SK-N-SH treated with all-trans-retinoic acid at 6 μM for 48 hours (cell line): ENCODE measurements around the gene ELF3.
"Not testable (repeated sequence)": the region's sequence is repeated elsewhere in the genome, so short reads cannot be mapped to it uniquely, and the experiment has no call there.

ENCODE experiments used
- ATAC-seq: fragments of 200-7000 bp; cut with Tn5 transposase; 3 replicates; pipeline ENCODE4 v1.9.1; 2020; ENCODE audit warnings: mild to moderate bottlenecking, moderate library complexity
- ARNTL ChIP-seq: fragments of 450-650 bp; formaldehyde crosslinking; IDR thresholded peaks from 2 replicates; pipeline ENCODE4 v1.5.0; 2020; ENCODE audit warnings: low read depth, mild to moderate bottlenecking, moderate library complexity, borderline replicate concordance
- BACH2 ChIP-seq: fragments of 250-450 bp; sonication (Bioruptor Pico); IDR thresholded peaks from 2 replicates; pipeline ENCODE4 v1.9.0; 2021; ENCODE audit warnings: mild to moderate bottlenecking, borderline replicate concordance
- CSDC2 ChIP-seq: fragments of 250-450 bp; sonication (Bioruptor Pico); IDR thresholded peaks from 2 replicates; pipeline ENCODE4 v1.5.0; 2020; ENCODE audit warnings: mild to moderate bottlenecking, moderate library complexity
- GLIS3 ChIP-seq: fragments of 250-450 bp; sonication (Bioruptor Pico); IDR thresholded peaks from 2 replicates; pipeline ENCODE4 v1.5.0; 2020; ENCODE audit warnings: mild to moderate bottlenecking, moderate library complexity
- ISL1 ChIP-seq: fragments of 250-450 bp; sonication (Bioruptor Pico); IDR thresholded peaks from 2 replicates; pipeline ENCODE4 v2.1.2; 2022; ENCODE audit warnings: mild to moderate bottlenecking, moderate library complexity
- OSR1 ChIP-seq: fragments of 250-450 bp; sonication (Bioruptor Pico); IDR thresholded peaks from 2 replicates; pipeline ENCODE4 v1.8.0; 2022; ENCODE audit warnings: moderate library complexity, mild to moderate bottlenecking, inconsistent platforms
- PPARA ChIP-seq: fragments of 250-450 bp; sonication (Bioruptor Pico); IDR thresholded peaks from 2 replicates; pipeline ENCODE4 v1.5.0; 2020; ENCODE audit warnings: mild to moderate bottlenecking, borderline replicate concordance
- TCF4 ChIP-seq: fragments of 250-450 bp; sonication (Bioruptor Pico); IDR thresholded peaks from 2 replicates; pipeline ENCODE4 v1.8.0; 2021; ENCODE audit warnings: mild to moderate bottlenecking, moderate library complexity, borderline replicate concordance
- ZC3H10 ChIP-seq: fragments of 250-450 bp; sonication (Bioruptor Pico); IDR thresholded peaks from 2 replicates; pipeline ENCODE4 v1.5.1; 2021; ENCODE audit warnings: mild to moderate bottlenecking, moderate library complexity
- ZFP3 ChIP-seq: fragments of 250-450 bp; sonication (Bioruptor Pico); IDR thresholded peaks from 2 replicates; pipeline ENCODE4 v1.5.0; 2020; ENCODE audit warnings: mild to moderate bottlenecking, moderate library complexity
- ZFP30 ChIP-seq: fragments of 450-650 bp; formaldehyde crosslinking; IDR thresholded peaks from 2 replicates; pipeline ENCODE4 v1.5.0; 2022; ENCODE audit warnings: mild to moderate bottlenecking, moderate library complexity
- ZNF565 ChIP-seq: fragments of 450-650 bp; formaldehyde crosslinking; conservative IDR thresholded peaks from 2 replicates; pipeline ENCODE4 v1.5.0; 2020; ENCODE audit warnings: low read depth, mild to moderate bottlenecking, moderate library complexity
- TF ChIP-seq, protein P1 (sequence below): fragments of 250-450 bp; sonication (Bioruptor Pico); IDR thresholded peaks from 2 replicates; pipeline ENCODE4 v1.5.1; 2020; ENCODE audit warnings: low read depth, mild to moderate bottlenecking, moderate library complexity
- TF ChIP-seq, protein P2 (sequence below): fragments of 250-450 bp; sonication (Bioruptor Pico); IDR thresholded peaks from 2 replicates; pipeline ENCODE4 v1.5.0; 2020; ENCODE audit warnings: mild to moderate bottlenecking, moderate library complexity
- TF ChIP-seq, protein P3 (sequence below): fragments of 250-450 bp; sonication (Bioruptor Pico); IDR thresholded peaks from 2 replicates; pipeline ENCODE4 v1.8.0; 2021; ENCODE audit warnings: low read depth, mild to moderate bottlenecking, moderate library complexity, borderline replicate concordance

The ELF3 gene

DNA sequence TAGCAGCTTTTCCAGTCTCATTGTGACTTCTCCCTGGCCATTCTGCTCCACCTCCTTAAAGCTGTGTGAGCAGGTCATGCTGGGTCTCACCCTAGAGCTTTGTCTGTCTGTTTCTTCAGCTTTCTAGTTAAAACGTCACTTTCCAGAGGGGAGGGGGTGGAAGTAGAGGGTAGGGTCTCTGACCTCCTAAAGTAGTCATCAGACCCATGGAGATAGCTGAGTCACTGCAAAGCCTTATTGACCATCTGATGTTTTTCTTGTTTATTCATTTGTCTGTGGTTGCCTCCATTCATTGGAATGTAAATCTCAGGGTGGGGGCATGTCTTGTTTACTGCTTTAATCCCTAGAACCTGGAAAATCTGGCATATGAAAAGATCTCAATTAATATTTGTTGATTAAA is 52.7 kb downstream of the ELF3 start:
- ATAC-seq = no peak
- TF ChIP-seq ISL1 (CRISPR knock-in tag) = no peak
- TF ChIP-seq CSDC2 (CRISPR knock-in tag) = no peak
- TF ChIP-seq ZFP30 (CRISPR knock-in tag) = no peak
- no peak for TF ChIP-seq ZFP3
- no peak for TF ChIP-seq TCF4 (CRISPR knock-in tag)
- TF ChIP-seq BACH2 (CRISPR knock-in tag) = no peak
- no peak for TF ChIP-seq GLIS3 (CRISPR knock-in tag)
- no peak for TF ChIP-seq ZC3H10 (CRISPR knock-in tag)
- TF ChIP-seq, protein P1, sequence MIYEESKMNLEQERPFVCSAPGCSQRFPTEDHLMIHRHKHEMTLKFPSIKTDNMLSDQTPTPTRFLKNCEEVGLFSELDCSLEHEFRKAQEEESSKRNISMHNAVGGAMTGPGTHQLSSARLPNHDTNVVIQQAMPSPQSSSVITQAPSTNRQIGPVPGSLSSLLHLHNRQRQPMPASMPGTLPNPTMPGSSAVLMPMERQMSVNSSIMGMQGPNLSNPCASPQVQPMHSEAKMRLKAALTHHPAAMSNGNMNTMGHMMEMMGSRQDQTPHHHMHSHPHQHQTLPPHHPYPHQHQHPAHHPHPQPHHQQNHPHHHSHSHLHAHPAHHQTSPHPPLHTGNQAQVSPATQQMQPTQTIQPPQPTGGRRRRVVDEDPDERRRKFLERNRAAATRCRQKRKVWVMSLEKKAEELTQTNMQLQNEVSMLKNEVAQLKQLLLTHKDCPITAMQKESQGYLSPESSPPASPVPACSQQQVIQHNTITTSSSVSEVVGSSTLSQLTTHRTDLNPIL (CRISPR knock-in tag) = no peak
- TF ChIP-seq OSR1 (CRISPR knock-in tag) = no peak
- no peak for TF ChIP-seq PPARA (CRISPR knock-in tag)
- no peak for TF ChIP-seq ZNF565
- TF ChIP-seq, protein P2, sequence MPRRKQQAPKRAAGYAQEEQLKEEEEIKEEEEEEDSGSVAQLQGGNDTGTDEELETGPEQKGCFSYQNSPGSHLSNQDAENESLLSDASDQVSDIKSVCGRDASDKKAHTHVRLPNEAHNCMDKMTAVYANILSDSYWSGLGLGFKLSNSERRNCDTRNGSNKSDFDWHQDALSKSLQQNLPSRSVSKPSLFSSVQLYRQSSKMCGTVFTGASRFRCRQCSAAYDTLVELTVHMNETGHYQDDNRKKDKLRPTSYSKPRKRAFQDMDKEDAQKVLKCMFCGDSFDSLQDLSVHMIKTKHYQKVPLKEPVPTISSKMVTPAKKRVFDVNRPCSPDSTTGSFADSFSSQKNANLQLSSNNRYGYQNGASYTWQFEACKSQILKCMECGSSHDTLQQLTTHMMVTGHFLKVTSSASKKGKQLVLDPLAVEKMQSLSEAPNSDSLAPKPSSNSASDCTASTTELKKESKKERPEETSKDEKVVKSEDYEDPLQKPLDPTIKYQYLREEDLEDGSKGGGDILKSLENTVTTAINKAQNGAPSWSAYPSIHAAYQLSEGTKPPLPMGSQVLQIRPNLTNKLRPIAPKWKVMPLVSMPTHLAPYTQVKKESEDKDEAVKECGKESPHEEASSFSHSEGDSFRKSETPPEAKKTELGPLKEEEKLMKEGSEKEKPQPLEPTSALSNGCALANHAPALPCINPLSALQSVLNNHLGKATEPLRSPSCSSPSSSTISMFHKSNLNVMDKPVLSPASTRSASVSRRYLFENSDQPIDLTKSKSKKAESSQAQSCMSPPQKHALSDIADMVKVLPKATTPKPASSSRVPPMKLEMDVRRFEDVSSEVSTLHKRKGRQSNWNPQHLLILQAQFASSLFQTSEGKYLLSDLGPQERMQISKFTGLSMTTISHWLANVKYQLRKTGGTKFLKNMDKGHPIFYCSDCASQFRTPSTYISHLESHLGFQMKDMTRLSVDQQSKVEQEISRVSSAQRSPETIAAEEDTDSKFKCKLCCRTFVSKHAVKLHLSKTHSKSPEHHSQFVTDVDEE (CRISPR knock-in tag) = no peak
- TF ChIP-seq ARNTL (CRISPR knock-in tag) = no peak
- TF ChIP-seq, protein P3, sequence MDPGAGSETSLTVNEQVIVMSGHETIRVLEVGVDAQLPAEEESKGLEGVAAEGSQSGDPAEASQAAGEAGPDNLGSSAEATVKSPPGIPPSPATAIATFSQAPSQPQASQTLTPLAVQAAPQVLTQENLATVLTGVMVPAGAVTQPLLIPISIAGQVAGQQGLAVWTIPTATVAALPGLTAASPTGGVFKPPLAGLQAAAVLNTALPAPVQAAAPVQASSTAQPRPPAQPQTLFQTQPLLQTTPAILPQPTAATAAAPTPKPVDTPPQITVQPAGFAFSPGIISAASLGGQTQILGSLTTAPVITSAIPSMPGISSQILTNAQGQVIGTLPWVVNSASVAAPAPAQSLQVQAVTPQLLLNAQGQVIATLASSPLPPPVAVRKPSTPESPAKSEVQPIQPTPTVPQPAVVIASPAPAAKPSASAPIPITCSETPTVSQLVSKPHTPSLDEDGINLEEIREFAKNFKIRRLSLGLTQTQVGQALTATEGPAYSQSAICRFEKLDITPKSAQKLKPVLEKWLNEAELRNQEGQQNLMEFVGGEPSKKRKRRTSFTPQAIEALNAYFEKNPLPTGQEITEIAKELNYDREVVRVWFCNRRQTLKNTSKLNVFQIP (CRISPR knock-in tag) = no peak

DNA sequence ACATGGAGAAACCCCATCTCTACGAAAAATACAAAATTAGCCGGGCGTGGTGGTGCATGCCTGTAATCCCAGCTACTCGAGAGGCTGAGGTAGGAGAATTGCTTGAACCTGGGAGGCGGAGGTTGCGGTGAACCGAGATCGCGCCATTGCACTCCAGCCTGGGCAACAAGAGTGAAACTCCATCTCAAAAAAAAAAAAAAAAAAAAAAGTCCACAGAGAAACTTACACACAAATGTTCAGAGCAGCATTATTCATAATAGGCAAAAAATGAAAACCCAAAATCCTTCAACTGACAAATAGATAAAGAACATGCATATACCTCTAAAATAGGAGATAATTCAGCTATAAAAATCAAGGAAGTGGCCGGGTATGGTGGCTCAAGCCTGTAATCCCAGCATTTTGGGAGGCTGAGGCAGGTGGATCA is 54.5 kb downstream of the ELF3 start:
- not testable (repeated sequence) for ATAC-seq
